ENCODE measurements around the gene CDH22.

Gene CDH22

GRCh38 chr20:46150943-46151342, 157.4 kb downstream of the CDH22 start:
- no peaks in the 10 kb centered on the region for H3K27me3 ChIP-seq (ENCODE audit: control insufficient read depth, insufficient read depth, low read length)

GRCh38 chr20:46148313-46149208, 159.7 kb downstream of the CDH22 start:
- Histone ChIP-seq H3K36me3 (ENCODE audit: control insufficient read depth, insufficient read depth, low read length) (no peaks in the 10 kb centered on the region), H3K9ac (ENCODE audit: low read length) (no peak overlapping the region), H3K27ac (ENCODE audit: low read depth, low read length) (no peak overlapping the region), H3K4me1 (ENCODE audit: control insufficient read depth, insufficient read depth, low read length) (no peaks in the 10 kb centered on the region), H3K4me3 (ENCODE audit: low read length) (no peak overlapping the region), H3K27me3 (ENCODE audit: control insufficient read depth, insufficient read depth, low read length) (no peaks in the 10 kb centered on the region)

More at GRCh38 chr20:46150943-46151342, 157.4 kb downstream of the CDH22 start:
- Histone ChIP-seq H3K27ac (ENCODE audit: low read depth, low read length) (no peak overlapping the region), H3K36me3 (ENCODE audit: control insufficient read depth, insufficient read depth, low read length) (no peaks in the 10 kb centered on the region), H3K9ac (ENCODE audit: low read length) (no peak overlapping the region), H3K4me3 (ENCODE audit: low read length) (no peak overlapping the region), H3K4me1 (ENCODE audit: control insufficient read depth, insufficient read depth, low read length) (no peaks in the 10 kb centered on the region)

DNA sequence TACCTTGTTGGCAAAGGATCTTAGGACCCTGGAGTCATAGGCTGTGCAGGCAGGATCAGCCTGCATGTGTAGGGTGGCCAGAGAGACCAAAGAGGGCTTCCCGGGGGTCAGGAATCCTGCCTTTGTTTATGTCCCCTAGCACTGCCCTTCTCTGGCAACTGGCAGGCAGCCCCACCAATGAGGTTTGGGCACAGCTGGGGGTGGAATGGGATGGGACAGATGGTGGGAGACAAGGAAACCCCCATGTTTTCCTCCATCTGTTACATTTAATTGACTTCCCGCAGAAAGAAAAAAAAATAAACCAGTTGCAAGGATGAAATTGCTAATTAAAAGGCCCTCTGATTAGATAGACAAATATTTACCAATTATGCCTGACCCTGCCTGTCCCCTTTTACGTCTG, 162.6 kb downstream of the CDH22 start:
- Histone ChIP-seq H3K27ac (ENCODE audit: low read depth, low read length) (no peak overlapping the region), H3K4me3 (ENCODE audit: low read length) (no peak overlapping the region), H3K36me3 (ENCODE audit: control insufficient read depth, insufficient read depth, low read length) (no peaks in the 10 kb centered on the region), H3K27me3 (ENCODE audit: control insufficient read depth, insufficient read depth, low read length) (peaks cover 4% of the 10 kb centered on the region), H3K9ac (ENCODE audit: low read length) (no peak overlapping the region), H3K4me1 (ENCODE audit: control insufficient read depth, insufficient read depth, low read length) (no peaks in the 10 kb centered on the region)

- no peak overlapping the region for H3K4me3 ChIP-seq (ENCODE audit: low read length)
- H3K9ac ChIP-seq (ENCODE audit: low read length), result no peak overlapping the region
- H3K4me1 ChIP-seq (ENCODE audit: control insufficient read depth, insufficient read depth, low read length), result no peaks in the 10 kb centered on the region
- peaks cover 12% of the 10 kb centered on the region for H3K27me3 ChIP-seq (ENCODE audit: control insufficient read depth, insufficient read depth, low read length)
- no peaks in the 10 kb centered on the region for H3K36me3 ChIP-seq (ENCODE audit: control insufficient read depth, insufficient read depth, low read length)
- no peak overlapping the region for H3K27ac ChIP-seq (ENCODE audit: low read depth, low read length)
Measured at GRCh38 chr20:46144432-46145025, 163.8 kb downstream of the CDH22 start.

- Histone ChIP-seq H3K27ac (ENCODE audit: low read depth, low read length) (no peak overlapping the region), H3K4me1 (ENCODE audit: control insufficient read depth, insufficient read depth, low read length) (no peaks in the 10 kb centered on the region), H3K27me3 (ENCODE audit: control insufficient read depth, insufficient read depth, low read length) (peaks cover 25% of the 10 kb centered on the region), H3K4me3 (ENCODE audit: low read length) (no peak overlapping the region), H3K9ac (ENCODE audit: low read length) (no peak overlapping the region), H3K36me3 (ENCODE audit: control insufficient read depth, insufficient read depth, low read length) (no peaks in the 10 kb centered on the region)
Measured at GRCh38 chr20:46142124-46142523, 166.2 kb downstream of the CDH22 start.

GRCh38 chr20:46139908-46140482, 168.3 kb downstream of the CDH22 start:
- Histone ChIP-seq H3K4me1 (ENCODE audit: control insufficient read depth, insufficient read depth, low read length) (no peaks in the 10 kb centered on the region), H3K27me3 (ENCODE audit: control insufficient read depth, insufficient read depth, low read length) (peaks cover 27% of the 10 kb centered on the region), H3K4me3 (ENCODE audit: low read length) (no peak overlapping the region), H3K9ac (ENCODE audit: low read length) (no peak overlapping the region), H3K27ac (ENCODE audit: low read depth, low read length) (no peak overlapping the region), H3K36me3 (ENCODE audit: control insufficient read depth, insufficient read depth, low read length) (no peaks in the 10 kb centered on the region)

- H3K27me3 ChIP-seq (ENCODE audit: control insufficient read depth, insufficient read depth, low read length), result peaks cover 29% of the 10 kb centered on the region
Measured at GRCh38 chr20:46139266-46139889, 168.9 kb downstream of the CDH22 start.

GRCh38 chr20:46137816-46138215, 170.5 kb downstream of the CDH22 start:
- Histone ChIP-seq H3K27me3 (ENCODE audit: control insufficient read depth, insufficient read depth, low read length) (peaks cover 29% of the 10 kb centered on the region), H3K27ac (ENCODE audit: low read depth, low read length) (no peak overlapping the region), H3K9ac (ENCODE audit: low read length) (no peak overlapping the region)

More at GRCh38 chr20:46139266-46139889, 168.9 kb downstream of the CDH22 start:
- H3K27ac ChIP-seq (ENCODE audit: low read depth, low read length), result no peak overlapping the region
- H3K36me3 ChIP-seq (ENCODE audit: control insufficient read depth, insufficient read depth, low read length), result no peaks in the 10 kb centered on the region
- no peak overlapping the region for H3K4me3 ChIP-seq (ENCODE audit: low read length)
- no peak overlapping the region for H3K9ac ChIP-seq (ENCODE audit: low read length)
- H3K4me1 ChIP-seq (ENCODE audit: control insufficient read depth, insufficient read depth, low read length), result no peaks in the 10 kb centered on the region

DNA sequence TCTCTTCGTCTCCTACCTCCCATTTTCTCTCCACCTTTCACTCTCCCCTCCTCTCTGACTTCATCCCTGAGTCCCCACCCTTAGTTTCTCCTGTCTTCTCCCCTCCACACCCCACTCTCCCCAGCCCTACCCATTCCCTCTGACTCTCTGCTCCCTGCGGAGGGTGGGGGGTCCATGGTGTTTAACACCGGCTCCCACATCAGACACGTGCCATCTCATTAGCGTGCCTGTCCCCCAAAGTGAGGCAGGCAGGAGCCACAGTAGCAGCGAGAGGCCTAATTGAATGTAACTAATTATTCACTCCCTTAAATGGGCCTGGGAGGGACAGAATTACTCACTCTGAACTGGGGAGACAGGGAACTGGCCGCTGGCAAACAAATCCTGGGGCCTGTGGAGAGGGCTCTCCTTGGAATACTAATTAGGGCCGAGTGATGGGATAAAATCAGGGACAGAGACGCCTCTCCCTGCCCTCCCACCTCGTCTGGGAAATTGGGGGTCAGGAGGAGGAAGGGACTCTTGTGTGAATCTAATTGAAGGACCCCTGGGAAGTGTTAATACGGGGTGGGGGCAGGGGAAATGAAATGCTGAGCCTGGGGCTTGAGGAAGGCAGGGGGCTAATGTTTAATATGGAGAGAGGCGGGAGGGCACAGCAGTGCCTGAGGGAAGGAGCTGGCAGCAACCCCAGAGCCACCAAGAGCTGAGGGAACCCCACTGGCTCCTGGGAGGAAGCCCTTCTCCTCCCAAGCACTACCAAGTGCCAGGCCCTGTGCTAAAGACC, 172.3 kb downstream of the CDH22 start:
- H3K4me1 ChIP-seq (ENCODE audit: control insufficient read depth, insufficient read depth, low read length), result no peaks in the 10 kb centered on the region
- H3K27ac ChIP-seq (ENCODE audit: low read depth, low read length), result no peak overlapping the region
- peaks cover 32% of the 10 kb centered on the region for H3K27me3 ChIP-seq (ENCODE audit: control insufficient read depth, insufficient read depth, low read length)
- no peak overlapping the region for H3K4me3 ChIP-seq (ENCODE audit: low read length)
- no peak overlapping the region for H3K9ac ChIP-seq (ENCODE audit: low read length)
- no peaks in the 10 kb centered on the region for H3K36me3 ChIP-seq (ENCODE audit: control insufficient read depth, insufficient read depth, low read length)

More at GRCh38 chr20:46137816-46138215, 170.5 kb downstream of the CDH22 start:
- H3K4me3 ChIP-seq (ENCODE audit: low read length), result no peak overlapping the region
- no peaks in the 10 kb centered on the region for H3K36me3 ChIP-seq (ENCODE audit: control insufficient read depth, insufficient read depth, low read length)
- H3K4me1 ChIP-seq (ENCODE audit: control insufficient read depth, insufficient read depth, low read length), result no peaks in the 10 kb centered on the region

DNA sequence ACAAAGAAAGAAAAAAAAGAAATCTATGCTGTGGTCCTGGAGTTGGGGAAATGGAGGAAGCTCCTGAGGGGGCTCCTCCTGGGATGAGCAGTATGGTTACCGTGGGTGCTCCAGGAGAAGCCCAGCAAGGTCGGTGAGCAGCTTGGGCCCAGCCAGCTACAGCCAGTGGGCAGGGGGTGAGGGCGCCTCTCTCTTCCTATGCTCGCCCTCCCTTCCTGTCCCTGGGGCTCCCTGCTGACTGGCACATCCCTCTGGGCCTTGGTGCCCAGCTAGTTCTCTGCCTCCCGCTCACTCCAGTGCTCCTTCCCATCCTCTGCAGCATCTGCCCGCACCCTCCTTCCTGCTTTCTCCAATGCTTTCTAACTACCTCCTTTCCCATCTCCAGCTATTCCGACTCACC, 173.6 kb downstream of the CDH22 start:
- H3K27me3 ChIP-seq (ENCODE audit: control insufficient read depth, insufficient read depth, low read length), result peaks cover 20% of the 10 kb centered on the region
- H3K4me1 ChIP-seq (ENCODE audit: control insufficient read depth, insufficient read depth, low read length), result no peaks in the 10 kb centered on the region
- no peaks in the 10 kb centered on the region for H3K36me3 ChIP-seq (ENCODE audit: control insufficient read depth, insufficient read depth, low read length)
- no peak overlapping the region for H3K27ac ChIP-seq (ENCODE audit: low read depth, low read length)
- no peak overlapping the region for H3K9ac ChIP-seq (ENCODE audit: low read length)
- no peak overlapping the region for H3K4me3 ChIP-seq (ENCODE audit: low read length)

DNA sequence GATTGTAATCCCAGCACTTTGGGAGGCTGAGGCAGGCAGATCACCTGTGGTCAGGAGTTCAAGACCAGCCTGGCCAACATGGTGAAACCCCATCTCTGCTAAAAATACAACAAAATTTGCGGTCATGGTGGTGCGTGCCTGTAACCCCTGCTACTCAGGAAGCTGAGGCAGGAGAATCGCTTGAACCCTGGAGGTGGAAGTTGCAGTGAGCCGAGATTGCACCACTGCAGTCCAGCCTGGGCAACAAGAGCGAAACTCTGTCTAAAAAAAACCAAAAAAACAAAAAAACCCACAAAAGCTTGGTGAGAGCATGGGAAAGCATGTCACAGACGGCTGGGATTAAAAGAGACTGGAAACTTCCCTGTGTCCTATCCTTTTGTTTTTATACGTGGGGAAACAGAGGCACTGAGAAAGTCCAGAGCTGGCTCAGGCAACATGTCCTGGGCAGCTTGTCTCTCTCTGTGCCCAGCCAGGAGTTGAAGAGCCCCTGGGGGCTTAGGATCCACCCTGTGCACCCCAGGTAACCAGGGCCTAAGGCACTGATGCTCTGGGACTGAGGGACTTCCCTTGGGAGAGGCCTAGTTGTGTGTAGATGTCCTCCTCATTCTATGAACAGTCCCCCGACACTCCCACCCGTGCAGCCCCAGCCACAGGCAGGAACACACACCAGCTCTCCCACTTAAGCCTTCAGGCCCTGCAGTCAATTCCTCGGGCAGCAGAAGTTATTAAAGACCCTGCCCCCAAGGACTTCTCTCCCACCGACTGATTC, 174.2 kb downstream of the CDH22 start:
- H3K9ac ChIP-seq (ENCODE audit: low read length), result no peak overlapping the region

More for the DNA sequence above, 174.2 kb downstream of the CDH22 start:
- Histone ChIP-seq H3K27ac (ENCODE audit: low read depth, low read length) (no peak overlapping the region), H3K4me3 (ENCODE audit: low read length) (no peak overlapping the region), H3K36me3 (ENCODE audit: control insufficient read depth, insufficient read depth, low read length) (no peaks in the 10 kb centered on the region), H3K4me1 (ENCODE audit: control insufficient read depth, insufficient read depth, low read length) (no peaks in the 10 kb centered on the region), H3K27me3 (ENCODE audit: control insufficient read depth, insufficient read depth, low read length) (peaks cover 20% of the 10 kb centered on the region)

Data from rectal smooth muscle tissue (tissue), 1 donor.